Stimulated activated CD4-positive, alpha-beta T cell treated with anti-CD3 and anti-CD28 coated beads, Interleukin-2, amount 100 ng/mL, for 4 hours (primary cell): ENCODE data around the gene CDH2.

Experiments
- DNase-seq: peaks from one replicate; pipeline ENCODE4 v3.0.0-alpha.2; 2020; ENCODE audit warnings: low read depth

CDH2 gene

GRCh38 chr18:28127763-28128658 lies 48.9 kb downstream of the CDH2 start:
- DNase-seq, result no peak

- no peak for DNase-seq
Observed at GRCh38 chr18:28127228-28127627, 49.7 kb downstream of the CDH2 start.

- no peak for DNase-seq
Observed at GRCh38 chr18:28126768-28127167, 50.2 kb downstream of the CDH2 start.

GRCh38 chr18:28125051-28125450 lies 51.9 kb downstream of the CDH2 start:
- no peak for DNase-seq

- DNase-seq, result no peak
Observed at GRCh38 chr18:28124131-28125029, 52.5 kb downstream of the CDH2 start.

GRCh38 chr18:28123401-28124030 lies 53.4 kb downstream of the CDH2 start:
- no peak for DNase-seq

GRCh38 chr18:28120828-28121515 lies 56.0 kb downstream of the CDH2 start:
- no peak for DNase-seq

- no peak for DNase-seq
Observed at GRCh38 chr18:28116461-28116860, 60.5 kb downstream of the CDH2 start.

GRCh38 chr18:28115149-28115550 lies 61.8 kb downstream of the CDH2 start:
- DNase-seq, result no peak

GRCh38 chr18:28114472-28114871 lies 62.5 kb downstream of the CDH2 start:
- DNase-seq, result no peak

GRCh38 chr18:28113271-28114029 lies 63.5 kb downstream of the CDH2 start:
- DNase-seq, result no peak

GRCh38 chr18:28112056-28112470 lies 64.9 kb downstream of the CDH2 start:
- DNase-seq, result no peak

- no peak for DNase-seq
Observed at GRCh38 chr18:28110924-28111323, 66.0 kb downstream of the CDH2 start.

- no peak for DNase-seq
Observed at GRCh38 chr18:28109781-28110560, 67.0 kb downstream of the CDH2 start.

GRCh38 chr18:28108814-28109213 lies 68.1 kb downstream of the CDH2 start:
- no peak for DNase-seq

- no peak for DNase-seq
Observed at GRCh38 chr18:28108254-28108653, 68.7 kb downstream of the CDH2 start.

- no peak for DNase-seq
Observed at GRCh38 chr18:28099237-28099636, 77.7 kb downstream of the CDH2 start.

GRCh38 chr18:28095631-28096030 lies 81.3 kb downstream of the CDH2 start:
- DNase-seq, result no peak

GRCh38 chr18:28095041-28095440 lies 81.9 kb downstream of the CDH2 start:
- no peak for DNase-seq

- DNase-seq, result no peak
Observed at GRCh38 chr18:28091197-28091596, 85.7 kb downstream of the CDH2 start.
